Mesendoderm (in vitro differentiated cells): ENCODE measurements around the gene GALNT7.

ENCODE experiments used
- DNase-seq: peaks from one replicate; pipeline ENCODE4 v3.0.0; 2013
- H2AK5ac ChIP-seq: 2 replicates; pipeline ENCODE4 v1.6.1; 2013; ENCODE audit warnings: low read length, inconsistent platforms
- H2BK120ac ChIP-seq: 2 replicates; pipeline ENCODE4 v1.6.1; 2013; ENCODE audit warnings: low read depth, mild to moderate bottlenecking, low read length, moderate library complexity, mixed read lengths
- H2BK15ac ChIP-seq: replicated peaks from 2 replicates; pipeline ENCODE4 v1.6.1; 2013; ENCODE audit warnings: low read depth, mild to moderate bottlenecking, moderate library complexity
- H2BK5ac ChIP-seq: 2 replicates; pipeline ENCODE4 v1.6.1; 2013; ENCODE audit warnings: low read length, inconsistent platforms
- H3K18ac ChIP-seq: 2 replicates; pipeline ENCODE4 v1.6.1; 2013; ENCODE audit warnings: mild to moderate bottlenecking, low read length, mixed read lengths
- H3K23ac ChIP-seq: one replicate; pipeline ENCODE4 v1.6.1; 2013; ENCODE audit warnings: low read length
- H3K27ac ChIP-seq: 2 replicates; pipeline ENCODE4 v1.5.1; 2013; ENCODE audit warnings: low read depth, mild to moderate bottlenecking, inconsistent platforms, low read length, moderate library complexity
- H3K27me3 ChIP-seq: 2 replicates; pipeline ENCODE4 v1.6.1; 2013; ENCODE audit warnings: low read length, control low read depth, mild to moderate bottlenecking, inconsistent platforms; ENCODE audit not compliant: insufficient read depth, poor library complexity
- H3K36me3 ChIP-seq: 2 replicates; pipeline ENCODE4 v1.6.1; 2013; ENCODE audit warnings: low read length, inconsistent platforms; ENCODE audit not compliant: control insufficient read depth, insufficient read depth
- H3K4ac ChIP-seq: one replicate; pipeline ENCODE4 v1.6.1; 2013; ENCODE audit warnings: low read depth, mild to moderate bottlenecking, low read length, moderate library complexity
- H3K4me1 ChIP-seq: 2 replicates; pipeline ENCODE4 v1.6.1; 2013; ENCODE audit warnings: low read depth, low read length, inconsistent platforms; ENCODE audit not compliant: control insufficient read depth
- H3K4me2 ChIP-seq: 2 replicates; pipeline ENCODE4 v1.6.1; 2013; ENCODE audit warnings: low read length
- H3K4me3 ChIP-seq: 2 replicates; pipeline ENCODE4 v1.5.1; 2013; ENCODE audit warnings: mild to moderate bottlenecking, low read length
- H3K56ac ChIP-seq: one replicate; pipeline ENCODE4 v1.6.1; 2013; ENCODE audit warnings: low read length
- H3K79me1 ChIP-seq: 2 replicates; pipeline ENCODE4 v1.6.1; 2013; ENCODE audit warnings: low read length, inconsistent platforms
- H3K79me2 ChIP-seq: 2 replicates; pipeline ENCODE4 v1.6.1; 2013; ENCODE audit warnings: mild to moderate bottlenecking, low read length; ENCODE audit not compliant: control insufficient read depth, insufficient read depth
- H3K9ac ChIP-seq: 2 replicates; pipeline ENCODE4 v1.6.1; 2013; ENCODE audit warnings: low read length, inconsistent platforms
- H4K5ac ChIP-seq: one replicate; pipeline ENCODE4 v1.6.1; 2013; ENCODE audit warnings: low read length
- H4K8ac ChIP-seq: one replicate; pipeline ENCODE4 v1.6.1; 2013; ENCODE audit warnings: low read depth, mild to moderate bottlenecking, control low read depth, low read length, moderate library complexity
- WGBS: extraction: QIAGEN DNeasy Blood & Tissue Kit; methylation state at CpG from one replicate; pipeline ENCODE4 v1.1.7; 2013; ENCODE audit warnings: low lambda C conversion rate, missing lambda C conversion rate; ENCODE audit not compliant: insufficient coverage; ENCODE audit errors: extremely low coverage; 5-methylcytosine and 5-hydroxymethylcytosine counted together

GALNT7 gene

GRCh38 chr4:173316060-173316459, 147.4 kb downstream of the GALNT7 start:
- Histone ChIP-seq H3K27me3 (no peaks in the 10 kb centered on the region), H3K79me1 (no peaks in the 10 kb centered on the region), H3K27ac (no peak overlapping the region), H4K5ac (no peak overlapping the region), H3K56ac (no peak overlapping the region), H3K4me3 (no peak overlapping the region), H2BK120ac (no peak overlapping the region), H3K4ac (no peak overlapping the region), H3K23ac (no peak overlapping the region), H3K36me3 (no peaks in the 10 kb centered on the region), H3K4me1 (no peaks in the 10 kb centered on the region), H2BK5ac (no peak overlapping the region), H2AK5ac (no peak overlapping the region), H3K9ac (no peak overlapping the region), H3K4me2 (no peak overlapping the region), H4K8ac (no peak overlapping the region), H3K79me2 (no peaks in the 10 kb centered on the region), H2BK15ac (no peak overlapping the region), H3K18ac (no peak overlapping the region)
- WGBS, result 100% methylated on average over 1 of the region's 2 CpGs
- no peak for DNase-seq

- H3K79me1 ChIP-seq, result no peaks in the 10 kb centered on the region
- no peak overlapping the region for H2AK5ac ChIP-seq
- no peaks in the 10 kb centered on the region for H3K27me3 ChIP-seq
- no peaks in the 10 kb centered on the region for H3K79me2 ChIP-seq
- peak; percentile 65 for DNase-seq
- H3K56ac ChIP-seq, result no peak overlapping the region
- no peak overlapping the region for H2BK5ac ChIP-seq
- no peak overlapping the region for H3K9ac ChIP-seq
- no peak overlapping the region for H3K27ac ChIP-seq
- no peak overlapping the region for H3K4me3 ChIP-seq
- no peak overlapping the region for H2BK15ac ChIP-seq
- no peak overlapping the region for H2BK120ac ChIP-seq
- no CpG with 5 or more reads among the region's 3 CpGs for WGBS
- H3K18ac ChIP-seq, result no peak overlapping the region
- H4K8ac ChIP-seq, result no peak overlapping the region
- H3K36me3 ChIP-seq, result no peaks in the 10 kb centered on the region
- H3K4me1 ChIP-seq, result no peaks in the 10 kb centered on the region
- no peak overlapping the region for H3K23ac ChIP-seq
- H3K4me2 ChIP-seq, result no peak overlapping the region
- H3K4ac ChIP-seq, result no peak overlapping the region
- H4K5ac ChIP-seq, result no peak overlapping the region
These were observed 148.4 kb downstream of the GALNT7 start for GRCh38 chr4:173317004-173317403.

GRCh38 chr4:173318240-173318639, 149.6 kb downstream of the GALNT7 start:
- no peak overlapping the region for H4K5ac ChIP-seq
- no peak overlapping the region for H4K8ac ChIP-seq
- no peaks in the 10 kb centered on the region for H3K79me2 ChIP-seq
- no peaks in the 10 kb centered on the region for H3K79me1 ChIP-seq
- no peak overlapping the region for H3K27ac ChIP-seq
- no peaks in the 10 kb centered on the region for H3K27me3 ChIP-seq
- H2AK5ac ChIP-seq, result no peak overlapping the region
- no peaks in the 10 kb centered on the region for H3K4me1 ChIP-seq
- H2BK5ac ChIP-seq, result no peak overlapping the region
- no peak overlapping the region for H2BK120ac ChIP-seq
- DNase-seq, result no peak
- H3K4me3 ChIP-seq, result no peak overlapping the region
- no peak overlapping the region for H2BK15ac ChIP-seq
- no peak overlapping the region for H3K56ac ChIP-seq
- H3K9ac ChIP-seq, result no peak overlapping the region
- no peak overlapping the region for H3K4ac ChIP-seq
- no peaks in the 10 kb centered on the region for H3K36me3 ChIP-seq
- H3K4me2 ChIP-seq, result no peak overlapping the region
- no peak overlapping the region for H3K18ac ChIP-seq
- H3K23ac ChIP-seq, result no peak overlapping the region

GRCh38 chr4:173318648-173319211, 150.1 kb downstream of the GALNT7 start:
- H3K4me2 ChIP-seq, result no peak overlapping the region
- no peak overlapping the region for H3K4ac ChIP-seq
- H3K23ac ChIP-seq, result no peak overlapping the region
- H3K4me1 ChIP-seq, result no peaks in the 10 kb centered on the region
- H3K79me1 ChIP-seq, result no peaks in the 10 kb centered on the region
- DNase-seq, result peak; percentile 18
- H4K8ac ChIP-seq, result no peak overlapping the region
- H3K18ac ChIP-seq, result no peak overlapping the region
- no peak overlapping the region for H2BK15ac ChIP-seq
- H2BK5ac ChIP-seq, result no peak overlapping the region
- no peak overlapping the region for H3K56ac ChIP-seq
- no peak overlapping the region for H3K4me3 ChIP-seq
- no peak overlapping the region for H3K9ac ChIP-seq
- WGBS, result no CpG with 5 or more reads among the region's 3 CpGs
- H2AK5ac ChIP-seq, result no peak overlapping the region
- H2BK120ac ChIP-seq, result no peak overlapping the region
- H3K27me3 ChIP-seq, result no peaks in the 10 kb centered on the region
- H4K5ac ChIP-seq, result no peak overlapping the region
- H3K36me3 ChIP-seq, result no peaks in the 10 kb centered on the region
- H3K79me2 ChIP-seq, result no peaks in the 10 kb centered on the region
- H3K27ac ChIP-seq, result no peak overlapping the region

- no peak overlapping the region for H2BK15ac ChIP-seq
- no peak overlapping the region for H3K56ac ChIP-seq
- no peak overlapping the region for H3K27ac ChIP-seq
- H3K9ac ChIP-seq, result no peak overlapping the region
- H3K79me2 ChIP-seq, result no peaks in the 10 kb centered on the region
- H2BK5ac ChIP-seq, result no peak overlapping the region
- DNase-seq, result no peak
- H3K79me1 ChIP-seq, result no peaks in the 10 kb centered on the region
- no peak overlapping the region for H3K4me2 ChIP-seq
- H3K27me3 ChIP-seq, result no peaks in the 10 kb centered on the region
- no peak overlapping the region for H3K4ac ChIP-seq
- H4K8ac ChIP-seq, result no peak overlapping the region
- no peak overlapping the region for H3K23ac ChIP-seq
- H3K4me1 ChIP-seq, result no peaks in the 10 kb centered on the region
- H4K5ac ChIP-seq, result no peak overlapping the region
- no CpG with 5 or more reads among the region's 2 CpGs for WGBS
- H3K36me3 ChIP-seq, result no peaks in the 10 kb centered on the region
- H2AK5ac ChIP-seq, result no peak overlapping the region
- H3K4me3 ChIP-seq, result no peak overlapping the region
- no peak overlapping the region for H2BK120ac ChIP-seq
- H3K18ac ChIP-seq, result no peak overlapping the region
These were observed 151.1 kb downstream of the GALNT7 start for GRCh38 chr4:173319696-173320095.

- H3K4me1 ChIP-seq, result no peaks in the 10 kb centered on the region
- H3K79me2 ChIP-seq, result no peaks in the 10 kb centered on the region
- H3K4me3 ChIP-seq, result no peak overlapping the region
- H3K18ac ChIP-seq, result no peak overlapping the region
- no peak overlapping the region for H3K9ac ChIP-seq
- DNase-seq, result no peak
- no peak overlapping the region for H2BK5ac ChIP-seq
- no peak overlapping the region for H3K4ac ChIP-seq
- no peaks in the 10 kb centered on the region for H3K79me1 ChIP-seq
- H3K27me3 ChIP-seq, result no peaks in the 10 kb centered on the region
- no peak overlapping the region for H3K27ac ChIP-seq
- H3K56ac ChIP-seq, result no peak overlapping the region
- H3K23ac ChIP-seq, result no peak overlapping the region
- H3K36me3 ChIP-seq, result peaks cover 2% of the 10 kb centered on the region
- H2AK5ac ChIP-seq, result no peak overlapping the region
- H2BK120ac ChIP-seq, result no peak overlapping the region
- H3K4me2 ChIP-seq, result no peak overlapping the region
- no peak overlapping the region for H4K5ac ChIP-seq
- no CpG with 5 or more reads among the region's 5 CpGs for WGBS
- H4K8ac ChIP-seq, result no peak overlapping the region
- no peak overlapping the region for H2BK15ac ChIP-seq
These were observed 156.6 kb downstream of the GALNT7 start for GRCh38 chr4:173325007-173325736.
